Myocyte (in vitro differentiated cells): ENCODE measurements around the gene ID2. TPM values are rescaled to one million over a fixed set of nuclear protein-coding genes. Genes with fewer than 3 reads are reported as not detected.

ENCODE experiments used
- DNase-seq: peaks from one replicate; pipeline ENCODE4 v3.0.0-alpha.2; 2012; ENCODE audit warnings: low read depth
- total RNA-seq: library from RNA; depleted of rRNA; stranded (reverse); fragments of >200 nt; gene quantifications from 2 replicates; pipeline ENCODE4 v1.2.3, GENCODE V29; 2014

ID2 gene
- total RNA-seq, 1 donor from 2014 or later = 15.9 TPM

- no peak for DNase-seq
Observed at GRCh38 chr2:8647462-8647857, 34.4 kb upstream of the ID2 start.

- DNase-seq = no peak
Observed at GRCh38 chr2:8648441-8649213, 33.2 kb upstream of the ID2 start.

- DNase-seq = no peak
Observed at GRCh38 chr2:8649718-8650117, 32.1 kb upstream of the ID2 start.

GRCh38 chr2:8650256-8650655, 31.6 kb upstream of the ID2 start:
- DNase-seq = no peak

GRCh38 chr2:8652774-8653426, 29.0 kb upstream of the ID2 start:
- DNase-seq = no peak

- no peak for DNase-seq
Observed at GRCh38 chr2:8653485-8653884, 28.4 kb upstream of the ID2 start.

GRCh38 chr2:8654041-8654440, 27.8 kb upstream of the ID2 start:
- no peak for DNase-seq

GRCh38 chr2:8654483-8654882, 27.4 kb upstream of the ID2 start:
- no peak for DNase-seq

GRCh38 chr2:8656160-8656641, 25.7 kb upstream of the ID2 start:
- no peak for DNase-seq

- no peak for DNase-seq
Observed at GRCh38 chr2:8656811-8657210, 25.0 kb upstream of the ID2 start.

- DNase-seq = no peak
Observed at GRCh38 chr2:8657423-8658062, 24.3 kb upstream of the ID2 start.

GRCh38 chr2:8658064-8658862, 23.6 kb upstream of the ID2 start:
- no peak for DNase-seq

GRCh38 chr2:8659092-8659734, 22.6 kb upstream of the ID2 start:
- no peak for DNase-seq

- DNase-seq = no peak
Observed at GRCh38 chr2:8659735-8660492, 21.9 kb upstream of the ID2 start.

GRCh38 chr2:8661235-8661634, 20.6 kb upstream of the ID2 start:
- DNase-seq = no peak

GRCh38 chr2:8661736-8662135, 20.1 kb upstream of the ID2 start:
- peak; percentile 77 for DNase-seq

- peak; percentile 30 for DNase-seq
Observed at GRCh38 chr2:8662239-8662879, 19.5 kb upstream of the ID2 start.

- no peak for DNase-seq
Observed at GRCh38 chr2:8663997-8664396, 17.9 kb upstream of the ID2 start.

- DNase-seq = no peak
Observed at GRCh38 chr2:8666581-8666980, 15.3 kb upstream of the ID2 start.
